GM19023 (cell line): Measurements from ENCODE around the gene ZNF672.
"Not testable (repeated sequence)": the region's sequence is repeated elsewhere in the genome, so short reads cannot be mapped to it uniquely, and the experiment has no call there.

Experiments
- ATAC-seq: cut with Tn5 transposase; IDR thresholded peaks from one replicate; pipeline ENCODE4 v1.9.1; 2021; ENCODE audit warnings: mild to moderate bottlenecking, moderate library complexity; ENCODE audit not compliant: unreplicated experiment

ZNF672 gene

GRCh38 chr1:248812736-248813425, 25.1 kb upstream of the ZNF672 start:
- ATAC-seq: no peak

DNA sequence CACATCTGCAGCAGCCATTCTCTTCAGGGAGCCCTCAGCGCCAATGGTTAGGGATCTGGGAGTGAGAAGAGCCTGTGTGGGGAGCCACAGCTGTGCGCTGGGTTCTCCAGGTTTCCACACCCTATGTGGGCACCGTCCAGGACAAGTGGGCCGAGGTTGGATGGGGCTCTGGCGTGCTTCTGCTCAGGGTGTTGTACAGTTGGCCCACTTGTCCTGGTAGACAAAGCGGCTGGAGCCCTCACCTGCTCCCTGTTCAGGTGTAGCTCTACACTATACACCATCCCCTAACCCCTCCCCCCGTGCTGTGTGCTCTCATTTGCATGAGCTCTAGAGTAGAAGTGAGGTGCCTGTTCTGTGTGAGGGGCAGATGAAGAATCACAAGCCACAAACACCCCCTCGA, 24.5 kb upstream of the ZNF672 start:
- ATAC-seq: no peak

- ATAC-seq: no peak
Observed at GRCh38 chr1:248814351-248814750, 23.7 kb upstream of the ZNF672 start.

GRCh38 chr1:248815407-248816034, 22.5 kb upstream of the ZNF672 start:
- no peak for ATAC-seq

DNA sequence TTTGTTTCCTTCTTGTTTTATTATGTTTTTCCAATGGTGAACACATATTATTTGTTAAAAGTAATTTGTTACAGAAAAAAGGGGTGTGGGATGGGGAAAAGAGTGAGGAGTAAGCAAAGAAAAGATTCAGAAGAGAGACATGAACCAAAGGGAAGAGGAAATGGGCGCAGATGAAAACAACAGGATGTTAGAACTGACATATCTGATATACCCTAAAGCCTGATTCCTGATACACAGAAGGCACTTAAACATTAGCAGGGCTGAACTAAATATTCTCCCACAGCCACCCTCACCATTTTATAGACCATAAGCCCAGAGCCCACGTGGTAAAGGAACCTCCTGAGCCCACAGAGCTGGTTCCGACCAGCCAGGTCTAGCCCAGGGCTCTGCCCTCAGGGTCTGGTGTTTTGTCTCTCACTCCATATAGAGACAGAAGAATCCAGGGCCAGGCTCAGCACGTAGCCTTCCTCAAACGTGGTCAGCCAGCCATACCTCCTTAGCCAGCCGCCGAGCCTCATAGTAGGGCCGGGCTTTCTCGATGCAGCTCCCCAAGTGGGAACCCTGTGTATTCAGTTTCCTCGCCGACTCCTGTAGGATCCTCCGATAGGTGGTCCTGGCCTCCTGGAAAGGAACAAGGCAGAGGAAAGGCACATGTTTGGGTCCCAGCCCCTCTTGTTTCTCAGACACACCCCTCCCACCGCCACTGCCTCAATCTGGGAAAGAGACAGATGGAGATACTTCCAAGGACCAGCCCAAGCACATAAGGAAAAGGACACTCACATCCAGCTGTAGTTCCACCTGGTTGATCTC, 21.8 kb upstream of the ZNF672 start:
- ATAC-seq: no peak

DNA sequence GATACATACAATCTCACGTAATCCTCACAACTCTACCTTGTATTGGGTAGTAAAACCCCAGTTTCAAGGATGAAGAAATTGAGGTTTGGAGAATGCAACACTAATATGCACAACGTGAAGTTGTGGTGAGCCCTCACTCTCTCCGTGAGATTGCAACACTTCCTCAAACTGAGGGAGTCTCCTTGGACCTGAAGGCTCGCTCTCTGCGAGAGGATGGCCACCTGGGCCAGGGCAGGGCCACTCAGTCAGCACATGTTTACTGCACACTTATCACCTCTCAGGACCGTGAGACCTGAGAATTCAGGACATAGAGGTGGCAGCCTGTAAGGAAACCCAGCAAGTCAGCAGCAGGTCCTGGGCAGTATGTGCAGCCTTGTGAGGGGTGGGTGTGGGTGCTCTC, 21.0 kb upstream of the ZNF672 start:
- no peak for ATAC-seq

GRCh38 chr1:248818505-248819374, 19.3 kb upstream of the ZNF672 start:
- ATAC-seq: no peak

DNA sequence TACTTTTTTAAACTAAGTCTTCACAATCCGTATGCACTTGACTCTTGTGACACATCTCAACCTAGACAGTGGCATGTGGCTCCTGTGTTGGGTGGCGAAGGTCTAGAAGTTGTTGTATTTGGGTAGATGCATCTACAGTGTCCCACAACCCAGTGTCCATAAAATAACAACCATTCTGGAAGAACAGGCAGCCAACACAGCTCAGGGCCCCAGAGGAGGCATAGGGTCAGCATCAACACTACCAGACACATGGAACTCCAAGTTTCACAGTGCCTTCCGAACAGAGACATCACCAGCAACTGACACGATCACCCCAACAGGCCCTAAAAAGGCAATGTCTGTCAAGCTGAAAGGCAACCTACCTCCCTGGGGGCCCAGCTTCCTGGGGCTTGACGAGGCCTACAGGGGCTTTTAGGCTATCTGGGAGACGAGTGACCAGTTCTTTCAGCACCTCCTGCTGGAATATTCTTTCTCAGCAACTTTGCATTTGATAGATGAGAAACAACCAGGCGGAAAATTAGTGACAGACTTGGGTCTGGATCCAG, 17.9 kb upstream of the ZNF672 start:
- no peak for ATAC-seq

DNA sequence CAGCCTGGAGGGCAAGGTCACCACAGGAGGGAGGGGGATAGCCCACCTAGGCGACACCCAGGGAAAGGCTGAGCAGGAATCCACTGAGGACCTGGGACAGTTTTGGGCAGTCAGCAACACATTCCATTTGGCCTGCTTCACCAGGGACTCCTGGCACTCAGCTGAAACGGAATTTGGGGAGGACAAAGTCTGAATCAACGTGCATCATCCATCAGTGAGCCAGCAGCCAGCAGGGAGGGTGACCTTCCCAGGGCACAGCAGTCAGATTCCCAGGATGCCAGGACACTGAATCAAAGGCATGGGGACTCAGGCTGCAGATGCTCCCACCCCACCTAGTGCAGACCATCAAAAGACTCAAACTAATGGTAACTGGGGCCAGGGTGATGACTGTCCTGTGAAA, 16.9 kb upstream of the ZNF672 start:
- ATAC-seq: no peak

- no peak for ATAC-seq
Observed at GRCh38 chr1:248821641-248822040, 16.4 kb upstream of the ZNF672 start.

- ATAC-seq: no peak
Observed at GRCh38 chr1:248822148-248823032, 15.6 kb upstream of the ZNF672 start.

GRCh38 chr1:248823517-248824001, 14.5 kb upstream of the ZNF672 start:
- no peak for ATAC-seq

- ATAC-seq: no peak
Observed at GRCh38 chr1:248824301-248824700, 13.7 kb upstream of the ZNF672 start.

GRCh38 chr1:248824701-248825100, 13.3 kb upstream of the ZNF672 start:
- ATAC-seq: no peak

DNA sequence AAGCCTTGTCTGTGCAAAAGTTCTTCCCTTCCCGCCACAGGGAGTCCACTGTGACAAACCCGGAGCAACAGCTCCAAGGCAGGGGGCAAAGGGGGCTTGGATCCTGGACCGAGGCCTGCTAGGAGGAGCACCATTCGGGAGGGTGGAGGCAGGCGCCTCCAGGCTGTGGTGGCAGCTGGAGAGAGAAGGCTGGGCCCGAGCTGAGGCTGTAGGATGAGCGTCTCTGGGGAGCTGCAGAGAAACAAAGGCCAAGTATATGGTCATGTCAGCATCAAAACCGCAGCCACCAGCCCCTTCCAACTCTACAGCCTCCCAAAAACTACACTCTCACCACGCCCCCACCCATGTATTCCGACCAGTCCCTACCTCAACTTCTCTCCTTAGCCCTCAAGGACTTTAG, 12.9 kb upstream of the ZNF672 start:
- no peak for ATAC-seq

- peak; percentile 5 for ATAC-seq
Observed at GRCh38 chr1:248825573-248825908, 12.5 kb upstream of the ZNF672 start.

DNA sequence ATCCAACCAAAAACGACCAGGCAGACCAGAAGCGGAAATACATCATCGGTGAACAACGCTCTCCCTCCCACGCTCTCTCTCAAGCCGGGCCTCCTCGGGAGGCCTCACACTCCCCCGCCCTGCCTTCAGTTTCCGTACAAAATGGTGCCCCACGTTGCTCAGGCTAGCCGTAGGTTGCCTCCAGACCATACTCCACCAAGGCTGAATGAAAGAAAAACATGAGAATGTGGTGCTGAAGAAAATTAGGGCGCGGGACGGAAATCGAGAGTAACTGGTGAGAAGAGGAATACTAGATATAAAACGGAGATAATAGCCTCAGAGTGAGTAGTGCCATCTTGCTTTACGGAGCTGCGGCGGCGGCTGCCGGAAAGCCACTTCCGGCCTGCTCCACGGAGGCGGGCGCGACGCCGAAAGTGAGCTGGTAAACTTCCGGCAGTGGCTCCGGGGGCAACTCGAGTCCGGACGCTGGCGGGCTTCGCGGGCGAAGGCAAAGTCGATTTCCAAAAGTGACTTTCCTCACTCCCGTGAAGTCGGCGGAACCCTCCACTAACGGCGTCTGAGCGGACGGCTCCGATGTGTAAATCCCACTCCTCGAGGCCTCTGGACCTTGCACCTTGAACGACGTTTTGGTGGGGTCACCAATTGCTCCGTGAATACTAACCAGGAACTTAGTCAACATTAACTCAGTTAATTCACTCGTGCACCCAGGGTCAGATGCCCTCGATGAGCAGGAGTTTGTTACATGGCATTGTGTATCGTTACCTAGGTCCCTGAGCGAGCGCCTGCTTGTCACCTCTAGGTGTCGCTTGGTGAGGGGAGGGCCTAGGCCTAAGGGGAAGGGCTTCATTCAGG, 11.9 kb upstream of the ZNF672 start, which contains the start of gene SH3BP5L:
Gene SH3BP5L, minus strand, starts transcription at position 7 of the 852 bp plus-strand sequence. CDS start 980 bp downstream, outside the sequence.
- ATAC-seq: peak; percentile 91

DNA sequence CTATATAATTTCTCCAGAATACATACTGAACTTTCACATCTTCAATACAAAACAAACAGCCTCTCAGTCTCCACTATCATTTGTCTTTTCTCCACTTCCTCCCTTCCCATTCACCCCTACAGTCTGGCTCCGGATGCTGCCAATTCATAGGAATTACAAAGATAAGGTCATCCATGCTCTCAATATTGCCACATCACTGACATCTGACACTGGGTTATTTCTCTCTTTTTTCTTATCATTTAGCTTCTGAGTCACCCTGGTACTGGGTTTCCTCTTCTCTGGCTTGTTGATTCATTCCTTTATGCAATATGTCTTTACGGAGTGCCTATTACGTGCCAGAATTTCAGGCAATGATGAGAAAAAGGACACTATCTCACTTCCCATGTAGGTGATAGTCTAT, 9.2 kb upstream of the ZNF672 start:
- no peak for ATAC-seq

GRCh38 chr1:248830718-248831017, 7.4 kb upstream of the ZNF672 start:
- not testable (repeated sequence) for ATAC-seq
